ENCODE results near the gene ENPP4. TPM values are rescaled to one million over a fixed set of nuclear protein-coding genes. Genes with fewer than 3 reads are reported as not detected.

Gene ENPP4
- total RNA-seq, 1 experiment from 2014 or later: 0.34 TPM

DNA sequence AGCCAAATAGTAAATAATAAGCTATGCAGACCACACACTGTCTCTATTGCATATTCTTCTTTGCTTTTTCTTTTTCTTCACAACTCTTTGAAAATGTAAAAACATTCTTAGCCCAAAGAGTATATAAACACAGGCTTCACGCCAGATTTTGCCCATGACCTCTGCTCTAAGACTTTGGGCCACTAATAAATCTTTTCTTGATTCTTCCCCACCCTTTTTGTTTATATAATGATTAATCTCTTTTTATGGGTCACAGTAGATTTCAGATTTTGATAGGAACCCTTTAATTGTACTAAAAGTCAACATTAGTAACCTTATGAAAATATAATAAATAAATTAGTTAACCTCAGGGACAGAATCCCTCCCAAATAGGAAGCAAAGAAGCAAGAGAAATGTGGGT is 56.8 kb downstream of the ENPP4 start:
- no peak for DNase-seq (ENCODE audit: low spot score)
- intact Hi-C loops (cut with micrococcal nuclease; ENCODE audit: unreplicated experiment): no loop called here
- no peaks in the 10 kb centered on the region for H3K9me3 ChIP-seq (ENCODE audit: low read depth, low read length, poor library complexity, severe bottlenecking)
- ChIA-PET POLR2A (ENCODE audit: low non-redundant PET) (no interaction called here), CTCF (no interaction called here)
- peaks cover 82% of the 10 kb centered on the region for H3K27me3 ChIP-seq (replicated peaks; ENCODE audit: insufficient read depth, low read depth, low read length, poor library complexity)
- TF ChIP-seq, protein P1, sequence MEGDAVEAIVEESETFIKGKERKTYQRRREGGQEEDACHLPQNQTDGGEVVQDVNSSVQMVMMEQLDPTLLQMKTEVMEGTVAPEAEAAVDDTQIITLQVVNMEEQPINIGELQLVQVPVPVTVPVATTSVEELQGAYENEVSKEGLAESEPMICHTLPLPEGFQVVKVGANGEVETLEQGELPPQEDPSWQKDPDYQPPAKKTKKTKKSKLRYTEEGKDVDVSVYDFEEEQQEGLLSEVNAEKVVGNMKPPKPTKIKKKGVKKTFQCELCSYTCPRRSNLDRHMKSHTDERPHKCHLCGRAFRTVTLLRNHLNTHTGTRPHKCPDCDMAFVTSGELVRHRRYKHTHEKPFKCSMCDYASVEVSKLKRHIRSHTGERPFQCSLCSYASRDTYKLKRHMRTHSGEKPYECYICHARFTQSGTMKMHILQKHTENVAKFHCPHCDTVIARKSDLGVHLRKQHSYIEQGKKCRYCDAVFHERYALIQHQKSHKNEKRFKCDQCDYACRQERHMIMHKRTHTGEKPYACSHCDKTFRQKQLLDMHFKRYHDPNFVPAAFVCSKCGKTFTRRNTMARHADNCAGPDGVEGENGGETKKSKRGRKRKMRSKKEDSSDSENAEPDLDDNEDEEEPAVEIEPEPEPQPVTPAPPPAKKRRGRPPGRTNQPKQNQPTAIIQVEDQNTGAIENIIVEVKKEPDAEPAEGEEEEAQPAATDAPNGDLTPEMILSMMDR (conservative IDR thresholded peaks at IDR 0.05; ENCODE audit: low read depth, low read length): no peak
- no peak for TF ChIP-seq EZH2 (IDR thresholded peaks at IDR 0.05; ENCODE audit: borderline replicate concordance, low read depth, low read length, poor library complexity, severe bottlenecking)
- BruUV-seq (replicated peaks): no TSS peak
- no peaks in the 10 kb centered on the region for H3K4me1 ChIP-seq (ENCODE audit: insufficient read depth, low read length, poor library complexity, severe bottlenecking)
- H3K36me3 ChIP-seq (ENCODE audit: insufficient read depth, low read length, poor library complexity, severe bottlenecking): no peaks in the 10 kb centered on the region
- no peak overlapping the region for H3K4me3 ChIP-seq (ENCODE audit: low read depth, low read length, poor library complexity, severe bottlenecking)
- H3K27ac ChIP-seq (ENCODE audit: low read depth, low read length, poor library complexity, severe bottlenecking): no peak overlapping the region

GRCh38 chr6:46189726-46190125 is 59.9 kb downstream of the ENPP4 start:
- Histone ChIP-seq H3K4me1 (ENCODE audit: insufficient read depth, low read length, poor library complexity, severe bottlenecking) (no peaks in the 10 kb centered on the region), H3K27ac (ENCODE audit: low read depth, low read length, poor library complexity, severe bottlenecking) (no peak overlapping the region), H3K9me3 (ENCODE audit: low read depth, low read length, poor library complexity, severe bottlenecking) (no peaks in the 10 kb centered on the region), H3K27me3 (replicated peaks; ENCODE audit: insufficient read depth, low read depth, low read length, poor library complexity) (peaks cover 51% of the 10 kb centered on the region), H3K36me3 (ENCODE audit: insufficient read depth, low read length, poor library complexity, severe bottlenecking) (no peaks in the 10 kb centered on the region), H3K4me3 (ENCODE audit: low read depth, low read length, poor library complexity, severe bottlenecking) (no peak overlapping the region)
- no peak for DNase-seq (ENCODE audit: low spot score)
- CTCF ChIA-PET: no interaction called here
- BruUV-seq (replicated peaks): no TSS peak
- intact Hi-C loops (cut with micrococcal nuclease; ENCODE audit: unreplicated experiment): no loop called here
- POLR2A ChIA-PET (ENCODE audit: low non-redundant PET): no interaction called here
- TF ChIP-seq EZH2 (IDR thresholded peaks at IDR 0.05; ENCODE audit: borderline replicate concordance, low read depth, low read length, poor library complexity, severe bottlenecking): no peak
- TF ChIP-seq, protein P1 (conservative IDR thresholded peaks at IDR 0.05; ENCODE audit: low read depth, low read length): no peak

GRCh38 chr6:46190889-46191288 is 61.1 kb downstream of the ENPP4 start:
- Histone ChIP-seq H3K4me1 (ENCODE audit: insufficient read depth, low read length, poor library complexity, severe bottlenecking) (no peaks in the 10 kb centered on the region), H3K36me3 (ENCODE audit: insufficient read depth, low read length, poor library complexity, severe bottlenecking) (no peaks in the 10 kb centered on the region), H3K4me3 (ENCODE audit: low read depth, low read length, poor library complexity, severe bottlenecking) (no peak overlapping the region), H3K27ac (ENCODE audit: low read depth, low read length, poor library complexity, severe bottlenecking) (no peak overlapping the region), H3K9me3 (ENCODE audit: low read depth, low read length, poor library complexity, severe bottlenecking) (no peaks in the 10 kb centered on the region), H3K27me3 (replicated peaks; ENCODE audit: insufficient read depth, low read depth, low read length, poor library complexity) (peaks cover 40% of the 10 kb centered on the region)
- intact Hi-C loops (cut with micrococcal nuclease; ENCODE audit: unreplicated experiment): no loop called here
- no peak for DNase-seq (ENCODE audit: low spot score)
- CTCF ChIA-PET: no interaction called here
- TF ChIP-seq, protein P1 (conservative IDR thresholded peaks at IDR 0.05; ENCODE audit: low read depth, low read length): no peak
- TF ChIP-seq EZH2 (IDR thresholded peaks at IDR 0.05; ENCODE audit: borderline replicate concordance, low read depth, low read length, poor library complexity, severe bottlenecking): no peak
- BruUV-seq (replicated peaks): no TSS peak
- POLR2A ChIA-PET (ENCODE audit: low non-redundant PET): no interaction called here

Measured in A673 (cell line).